Measurements from ENCODE around the gene SRCAP. TPM values are rescaled to one million over a fixed set of nuclear protein-coding genes. Genes with fewer than 3 reads are reported as not detected.

Gene SRCAP
- total and polyA plus RNA-seq, 11 donors, result 22.9 to 51.2 (median 39.7) TPM

DNA sequence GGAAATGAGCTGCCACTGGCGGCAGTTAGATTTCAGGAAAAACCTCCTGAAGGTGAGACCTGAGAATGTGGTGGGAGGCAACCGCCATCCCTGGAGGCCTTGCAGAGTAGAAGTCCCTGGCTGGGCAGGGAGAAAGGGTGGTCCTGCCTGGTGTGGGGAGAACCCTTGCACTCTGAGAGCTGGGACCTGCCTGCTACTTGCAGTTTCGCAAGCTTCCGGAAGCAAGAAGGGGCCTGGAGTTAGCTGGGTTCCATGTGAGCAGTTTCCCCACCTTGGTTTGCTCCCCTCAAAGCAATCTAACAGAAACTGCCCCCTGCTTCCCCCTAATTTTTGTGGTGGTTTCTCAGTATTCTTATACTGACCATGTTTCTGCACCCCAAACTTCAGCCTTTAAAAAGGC is 81.6 kb downstream of the SRCAP start:
- H3K27ac ChIP-seq, result no peak overlapping the region
- H3K36me3 ChIP-seq, result peaks cover 2 to 38% (median 28%) of the 10 kb centered on the region in 9 donors
- WGBS, 4 donors, result 79 to 92% (median 83%) methylated on average over 4 of the region's 4 CpGs
- DNase-seq (peak in 1 of 5 donors; percentile 6), ATAC-seq (no peak)
- peaks cover 0 to 33% (median 14%) of the 10 kb centered on the region in 12 donors for H3K4me1 ChIP-seq
- intact Hi-C loops (cut with DNase I), result no loop called here
- TF ChIP-seq, protein P1, sequence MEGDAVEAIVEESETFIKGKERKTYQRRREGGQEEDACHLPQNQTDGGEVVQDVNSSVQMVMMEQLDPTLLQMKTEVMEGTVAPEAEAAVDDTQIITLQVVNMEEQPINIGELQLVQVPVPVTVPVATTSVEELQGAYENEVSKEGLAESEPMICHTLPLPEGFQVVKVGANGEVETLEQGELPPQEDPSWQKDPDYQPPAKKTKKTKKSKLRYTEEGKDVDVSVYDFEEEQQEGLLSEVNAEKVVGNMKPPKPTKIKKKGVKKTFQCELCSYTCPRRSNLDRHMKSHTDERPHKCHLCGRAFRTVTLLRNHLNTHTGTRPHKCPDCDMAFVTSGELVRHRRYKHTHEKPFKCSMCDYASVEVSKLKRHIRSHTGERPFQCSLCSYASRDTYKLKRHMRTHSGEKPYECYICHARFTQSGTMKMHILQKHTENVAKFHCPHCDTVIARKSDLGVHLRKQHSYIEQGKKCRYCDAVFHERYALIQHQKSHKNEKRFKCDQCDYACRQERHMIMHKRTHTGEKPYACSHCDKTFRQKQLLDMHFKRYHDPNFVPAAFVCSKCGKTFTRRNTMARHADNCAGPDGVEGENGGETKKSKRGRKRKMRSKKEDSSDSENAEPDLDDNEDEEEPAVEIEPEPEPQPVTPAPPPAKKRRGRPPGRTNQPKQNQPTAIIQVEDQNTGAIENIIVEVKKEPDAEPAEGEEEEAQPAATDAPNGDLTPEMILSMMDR (IDR thresholded peaks at IDR 0.05), result no peak
- TF ChIP-seq POLR2A (IDR thresholded peaks at IDR 0.05), result no peak
- no peak overlapping the region for H3K4me3 ChIP-seq
- no peaks in the 10 kb centered on the region for H3K27me3 ChIP-seq
- H3K9me3 ChIP-seq, result no peaks in the 10 kb centered on the region

- DNase-seq, result peak in 1 of 5 donors; percentile 47
- Histone ChIP-seq H3K4me3 (no peak overlapping the region), H3K4me1 (peaks cover 0 to 27% (median 15%) of the 10 kb centered on the region in 12 donors), H3K36me3 (peaks cover 2 to 38% (median 28%) of the 10 kb centered on the region in 9 donors), H3K27me3 (no peaks in the 10 kb centered on the region), H3K27ac (no peak overlapping the region), H3K9me3 (no peaks in the 10 kb centered on the region)
- no peak for ATAC-seq
- intact Hi-C loops (cut with DNase I), result no loop called here
- 93 to 97% (median 96%) methylated on average over 32 to 63 of the region's 63 CpGs for WGBS, 4 donors
- TF ChIP-seq, protein P1 (IDR thresholded peaks at IDR 0.05), result no peak
- TF ChIP-seq POLR2A (IDR thresholded peaks at IDR 0.05), result no peak
Observed at GRCh38 chr16:30782486-30783279, 83.7 kb downstream of the SRCAP start.

- intact Hi-C loops (cut with DNase I), result loop anchor here in 1 of 10 donors (2.0 kb wide), 1 partner anchor 21 kb away; no protein-coding TSS in a partner anchor
Observed at GRCh38 chr16:30783280-30784109, 84.5 kb downstream of the SRCAP start.

More at GRCh38 chr16:30783280-30784109, 84.5 kb downstream of the SRCAP start:
- no peak for TF ChIP-seq POLR2A (IDR thresholded peaks at IDR 0.05)
- TF ChIP-seq, protein P1 (IDR thresholded peaks at IDR 0.05), result no peak
- no peaks in the 10 kb centered on the region for H3K9me3 ChIP-seq
- peaks cover 2 to 38% (median 28%) of the 10 kb centered on the region in 9 donors for H3K36me3 ChIP-seq
- WGBS, 4 donors, result 94 to 95% (median 94%) methylated on average over 39 to 57 of the region's 57 CpGs
- H3K4me1 ChIP-seq, result peaks cover 0 to 26% (median 19%) of the 10 kb centered on the region in 12 donors
- no peaks in the 10 kb centered on the region for H3K27me3 ChIP-seq
- ATAC-seq, result no peak
- no peak overlapping the region for H3K27ac ChIP-seq
- DNase-seq, result peak in 1 of 5 donors; percentile 33
- H3K4me3 ChIP-seq, result no peak overlapping the region
